HG03575 (cell line): ENCODE results near the gene LPCAT3.

Source experiments
- ATAC-seq: cut with Tn5 transposase; IDR thresholded peaks from one replicate; pipeline ENCODE4 v1.9.1; 2021; ENCODE audit not compliant: unreplicated experiment, insufficient number of reproducible peaks, low FRiP score; ENCODE audit errors: extremely low read depth

The LPCAT3 gene

DNA sequence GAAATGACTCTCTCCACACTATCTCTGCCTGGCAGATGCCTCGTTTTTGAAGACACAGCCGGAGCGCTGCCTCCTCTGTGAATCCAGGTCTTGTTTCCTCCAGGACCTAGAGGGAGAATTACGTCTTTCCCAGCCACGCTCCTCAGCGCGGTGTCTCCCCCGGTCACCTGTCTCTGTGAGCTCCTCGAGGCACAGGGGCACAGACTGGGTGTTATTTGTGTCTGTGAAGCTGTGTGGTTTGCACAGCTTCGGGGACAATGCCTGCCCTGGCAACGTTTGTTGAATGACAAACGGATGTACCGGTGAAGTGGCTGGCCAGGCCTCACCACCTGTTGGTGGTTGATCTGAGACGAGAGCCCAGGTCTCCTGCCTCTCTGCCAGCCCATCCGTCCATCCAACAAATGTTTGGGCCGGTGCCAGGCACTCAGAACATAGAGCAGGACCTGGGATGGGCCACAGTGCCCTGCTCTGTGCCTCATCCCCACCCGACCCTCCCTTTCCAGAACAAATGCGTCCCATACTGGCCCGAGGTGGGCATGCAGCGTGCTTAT is 61.0 kb downstream of the LPCAT3 start:
- no peak for ATAC-seq

DNA sequence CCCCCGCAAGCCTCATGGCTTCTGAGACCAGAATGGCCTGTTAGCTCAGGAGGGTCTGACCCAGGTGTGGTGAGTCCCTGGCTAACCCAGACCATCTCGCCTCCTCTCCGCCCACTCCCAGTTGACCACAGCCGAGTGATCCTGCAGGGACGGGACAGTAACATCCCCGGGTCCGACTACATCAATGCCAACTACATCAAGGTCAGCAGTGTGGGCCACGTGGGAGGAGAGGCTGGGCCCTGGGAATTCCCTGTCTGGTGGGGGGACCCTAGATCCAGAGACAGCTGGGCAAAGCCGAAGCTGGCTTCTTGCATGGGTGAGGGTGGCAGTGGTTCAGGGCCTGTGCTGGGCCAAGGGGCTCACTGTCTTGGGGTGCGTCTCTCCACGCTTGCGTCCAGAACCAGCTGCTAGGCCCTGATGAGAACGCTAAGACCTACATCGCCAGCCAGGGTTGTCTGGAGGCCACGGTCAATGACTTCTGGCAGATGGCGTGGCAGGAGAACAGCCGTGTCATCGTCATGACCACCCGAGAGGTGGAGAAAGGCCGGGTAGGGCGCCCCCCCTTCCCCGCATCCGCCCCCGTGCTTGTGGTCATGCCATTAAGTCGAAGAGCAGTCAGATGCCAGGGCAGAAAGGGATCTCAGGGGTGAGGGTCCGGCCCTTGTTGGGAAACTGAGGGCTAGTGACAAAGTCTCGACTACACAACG is 62.1 kb downstream of the LPCAT3 start:
- ATAC-seq, result no peak

DNA sequence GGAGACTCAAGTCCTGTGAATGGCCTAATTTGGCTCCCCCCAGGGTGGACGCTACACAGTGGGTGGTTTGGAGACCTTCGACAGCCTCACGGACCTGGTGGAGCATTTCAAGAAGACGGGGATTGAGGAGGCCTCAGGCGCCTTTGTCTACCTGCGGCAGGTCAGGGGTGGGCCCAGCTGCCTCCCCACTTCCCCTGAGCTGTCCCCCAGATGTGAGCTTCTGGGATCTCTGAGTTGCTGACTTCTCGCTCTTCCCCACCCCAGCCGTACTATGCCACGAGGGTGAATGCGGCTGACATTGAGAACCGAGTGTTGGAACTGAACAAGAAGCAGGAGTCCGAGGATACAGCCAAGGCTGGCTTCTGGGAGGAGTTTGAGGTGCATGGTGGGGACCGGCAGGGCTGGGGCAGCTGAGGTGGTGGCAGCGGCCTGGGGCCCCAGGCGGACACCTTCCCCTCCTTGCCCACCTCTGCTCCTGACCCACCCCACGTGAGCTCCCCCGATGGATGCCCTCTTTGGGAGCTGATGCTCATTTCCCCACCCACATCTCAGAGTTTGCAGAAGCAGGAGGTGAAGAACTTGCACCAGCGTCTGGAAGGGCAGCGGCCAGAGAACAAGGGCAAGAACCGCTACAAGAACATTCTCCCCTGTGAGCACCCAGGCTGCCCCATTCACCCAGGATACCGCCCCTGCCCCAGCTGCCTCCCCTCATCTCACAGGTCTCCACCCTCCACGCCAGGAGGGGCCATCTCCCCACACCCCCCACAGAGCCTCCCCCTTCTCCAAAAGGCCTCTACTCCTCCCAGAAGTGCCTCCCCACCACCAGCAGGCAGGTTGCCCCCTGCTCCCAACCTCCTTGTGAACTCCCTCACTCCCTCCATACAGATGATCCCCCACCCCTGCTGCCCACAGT is 62.9 kb downstream of the LPCAT3 start:
- ATAC-seq, result no peak

DNA sequence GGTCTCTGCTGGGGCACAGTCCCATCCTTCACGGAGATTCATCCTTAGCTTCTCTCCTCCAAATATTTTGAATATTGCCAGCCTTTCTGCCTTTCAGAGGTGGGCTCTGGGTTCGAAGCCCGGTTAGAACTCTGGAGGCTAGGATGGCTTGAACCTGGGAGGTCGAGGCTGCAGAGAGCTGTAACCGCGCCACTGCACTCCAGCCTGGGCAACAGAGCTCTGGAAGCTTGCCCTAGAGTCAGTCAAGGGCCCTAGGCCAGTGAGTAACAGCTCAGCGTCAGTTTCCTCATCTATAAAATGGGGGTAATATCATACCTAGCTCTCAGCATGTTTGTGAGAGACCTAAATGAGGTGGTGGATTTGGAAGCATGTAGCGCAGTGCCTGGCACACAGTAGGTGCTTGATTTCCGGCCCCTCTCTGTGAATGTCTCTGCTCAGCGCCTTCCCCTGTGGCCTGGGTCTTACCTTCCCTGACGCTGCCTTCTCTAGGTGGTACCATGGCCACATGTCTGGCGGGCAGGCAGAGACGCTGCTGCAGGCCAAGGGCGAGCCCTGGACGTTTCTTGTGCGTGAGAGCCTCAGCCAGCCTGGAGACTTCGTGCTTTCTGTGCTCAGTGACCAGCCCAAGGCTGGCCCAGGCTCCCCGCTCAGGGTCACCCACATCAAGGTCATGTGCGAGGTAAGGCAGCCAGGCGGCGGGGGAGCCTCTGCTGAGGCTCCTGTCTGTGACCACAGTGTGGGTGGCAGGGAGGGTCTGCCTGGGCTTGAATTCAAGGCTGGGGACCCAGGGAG is 63.8 kb downstream of the LPCAT3 start:
- ATAC-seq, result no peak

DNA sequence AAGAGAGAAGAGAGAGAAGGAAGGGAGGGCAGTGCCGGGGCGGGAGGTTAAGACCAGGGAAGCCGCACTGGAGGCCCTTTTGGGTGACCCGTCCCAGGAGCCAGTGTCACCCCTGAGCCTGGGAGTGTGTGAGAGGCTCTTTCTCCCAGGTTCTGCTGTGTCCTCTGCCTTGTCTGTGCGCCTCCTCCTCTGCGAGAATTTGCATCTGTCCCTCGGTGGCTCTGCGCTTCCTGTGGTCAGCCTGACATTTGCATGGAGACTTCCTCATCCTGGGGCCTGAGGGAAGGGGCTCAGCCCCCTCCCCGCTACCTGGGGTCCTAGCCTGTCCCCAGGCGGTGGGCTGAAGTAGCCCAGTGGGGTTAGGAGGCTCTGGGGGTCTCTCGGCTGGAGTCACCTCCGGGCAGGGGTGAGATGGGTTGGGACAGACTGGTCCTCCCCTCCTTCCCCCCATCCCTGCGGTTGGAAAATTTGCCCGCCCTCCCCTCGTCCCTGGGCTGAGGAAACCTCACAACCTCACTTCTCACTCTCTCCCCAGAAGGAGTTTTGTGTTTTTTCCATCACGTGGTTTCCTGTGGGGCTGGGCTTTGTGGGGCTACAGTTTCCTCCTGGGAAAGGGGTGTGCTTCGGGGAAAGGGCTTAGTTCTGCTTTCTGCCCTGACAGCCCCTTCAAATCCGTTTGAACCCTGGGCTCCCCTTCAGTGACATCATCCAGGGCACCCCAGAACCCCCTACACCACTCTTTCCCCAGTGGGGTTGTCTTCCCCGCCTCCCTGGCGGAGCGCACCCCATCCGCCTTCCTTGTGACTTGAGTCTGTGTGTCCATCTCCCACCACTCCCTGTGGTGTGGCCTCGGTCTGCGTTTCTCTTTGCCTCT is 64.6 kb downstream of the LPCAT3 start:
- no peak for ATAC-seq

DNA sequence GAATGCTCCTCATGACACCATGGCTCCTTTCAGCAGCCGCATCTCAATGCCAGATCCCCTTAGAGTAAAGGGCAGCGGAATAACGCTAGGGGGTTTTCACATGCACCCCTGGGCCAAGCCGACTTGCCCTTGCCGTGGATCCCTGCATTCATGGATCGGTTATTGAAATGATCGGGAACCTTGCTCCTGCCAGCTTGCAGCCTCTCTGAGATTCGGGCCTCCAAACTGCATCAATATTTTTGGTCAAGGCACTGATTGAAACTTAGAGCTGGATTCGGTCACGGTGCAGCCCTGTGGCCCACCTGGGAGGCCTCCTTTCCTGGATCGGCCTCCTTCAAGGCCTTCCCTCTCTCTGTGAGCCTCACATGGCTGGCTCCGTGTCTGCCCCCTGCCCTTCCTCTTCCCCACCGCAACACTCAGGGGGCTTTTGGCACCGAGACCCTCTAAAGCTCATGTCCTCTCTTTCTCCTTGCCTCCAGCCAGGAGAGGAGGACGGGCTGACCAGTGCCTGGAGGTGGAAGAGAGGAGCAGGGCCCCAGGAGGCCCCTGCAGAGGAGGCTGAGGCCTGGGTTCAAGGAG is 65.3 kb downstream of the LPCAT3 start:
- no peak for ATAC-seq

DNA sequence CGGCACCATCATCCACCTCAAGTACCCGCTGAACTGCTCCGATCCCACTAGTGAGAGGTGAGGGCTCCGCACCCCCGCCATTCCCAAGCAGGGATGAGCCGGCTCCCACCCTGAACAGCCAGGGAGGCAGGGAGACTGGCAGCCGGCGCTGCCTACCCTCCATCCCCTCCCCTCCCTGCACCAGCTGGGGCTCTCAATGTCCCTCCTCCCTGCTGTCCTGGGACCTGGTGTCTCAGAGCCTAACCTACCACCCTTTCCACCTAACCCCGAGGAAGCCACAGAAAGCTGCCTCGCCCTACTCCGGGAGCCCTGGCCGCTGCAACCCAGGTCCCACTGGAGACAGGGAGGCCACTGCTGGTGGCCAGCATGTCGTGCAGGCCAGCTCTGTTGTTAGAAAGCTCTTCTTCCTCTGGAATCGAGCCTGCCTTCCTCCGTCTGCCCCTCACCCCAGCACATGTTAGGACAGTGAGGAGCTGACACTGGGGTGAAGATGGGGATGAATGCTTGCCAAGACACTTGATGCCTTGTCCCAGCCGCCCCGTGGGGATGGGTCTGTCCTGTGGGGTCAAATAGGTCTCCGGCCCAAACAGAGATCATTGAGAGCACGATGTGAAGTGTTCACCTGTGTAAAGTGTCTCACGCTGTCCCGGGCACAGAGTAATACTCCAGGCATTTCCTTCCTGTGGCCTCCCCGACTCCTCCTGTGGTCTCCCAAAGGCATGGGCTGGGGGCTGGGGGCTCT is 66.0 kb downstream of the LPCAT3 start:
- no peak for ATAC-seq

DNA sequence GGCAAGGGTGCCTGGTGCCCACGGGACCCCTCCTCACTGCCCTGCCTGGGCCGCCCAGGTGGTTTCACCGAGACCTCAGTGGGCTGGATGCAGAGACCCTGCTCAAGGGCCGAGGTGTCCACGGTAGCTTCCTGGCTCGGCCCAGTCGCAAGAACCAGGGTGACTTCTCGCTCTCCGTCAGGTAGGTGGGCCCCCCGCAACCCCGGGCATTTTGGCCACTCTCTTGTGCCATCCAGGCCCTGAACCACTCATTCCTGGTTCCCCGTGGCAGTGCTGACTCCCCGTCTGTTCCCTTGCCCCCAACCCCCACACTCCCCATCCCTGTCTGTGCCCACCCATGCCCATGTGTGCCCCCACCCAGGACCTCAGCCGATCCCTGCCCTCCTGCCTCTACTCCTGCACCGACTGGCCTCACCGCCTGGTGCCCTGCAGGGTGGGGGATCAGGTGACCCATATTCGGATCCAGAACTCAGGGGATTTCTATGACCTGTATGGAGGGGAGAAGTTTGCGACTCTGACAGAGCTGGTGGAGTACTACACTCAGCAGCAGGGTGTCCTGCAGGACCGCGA is 66.6 kb downstream of the LPCAT3 start:
- ATAC-seq, result no peak

DNA sequence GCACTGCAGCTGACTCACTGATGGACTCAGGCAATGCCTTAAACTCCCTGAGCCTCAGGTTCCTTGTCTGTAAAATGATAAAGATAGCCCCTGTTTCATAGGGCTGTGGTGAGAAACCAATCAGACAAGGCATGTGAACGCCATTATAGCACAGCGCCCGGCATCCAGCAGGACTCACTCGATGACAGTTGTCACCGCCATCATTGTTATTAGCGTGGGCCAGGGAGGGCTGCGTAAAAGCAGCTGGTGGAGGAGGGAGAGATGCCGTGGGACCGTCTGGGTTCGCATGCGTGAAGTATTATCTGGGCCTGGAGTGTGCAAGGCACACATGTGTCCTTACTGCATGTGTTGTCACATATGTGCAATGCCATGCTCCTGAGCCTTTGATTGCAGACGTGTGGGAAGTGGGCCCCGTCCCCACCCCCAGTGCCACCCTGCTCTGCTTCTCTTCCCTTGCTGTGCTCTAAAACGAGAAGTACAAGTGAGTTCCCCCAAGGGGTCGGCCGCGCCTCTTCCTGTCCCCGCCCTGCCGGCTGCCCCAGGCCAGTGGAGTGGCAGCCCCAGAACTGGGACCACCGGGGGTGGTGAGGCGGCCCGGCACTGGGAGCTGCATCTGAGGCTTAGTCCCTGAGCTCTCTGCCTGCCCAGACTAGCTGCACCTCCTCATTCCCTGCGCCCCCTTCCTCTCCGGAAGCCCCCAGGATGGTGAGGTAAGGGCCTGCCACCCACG is 67.3 kb downstream of the LPCAT3 start, which contains the start of gene PTPN6:
PTPN6 (plus strand) TSS at position 546 of the 730 bp plus-strand sequence; CDS start at position 703, 157 bp downstream.
- ATAC-seq, result no peak

DNA sequence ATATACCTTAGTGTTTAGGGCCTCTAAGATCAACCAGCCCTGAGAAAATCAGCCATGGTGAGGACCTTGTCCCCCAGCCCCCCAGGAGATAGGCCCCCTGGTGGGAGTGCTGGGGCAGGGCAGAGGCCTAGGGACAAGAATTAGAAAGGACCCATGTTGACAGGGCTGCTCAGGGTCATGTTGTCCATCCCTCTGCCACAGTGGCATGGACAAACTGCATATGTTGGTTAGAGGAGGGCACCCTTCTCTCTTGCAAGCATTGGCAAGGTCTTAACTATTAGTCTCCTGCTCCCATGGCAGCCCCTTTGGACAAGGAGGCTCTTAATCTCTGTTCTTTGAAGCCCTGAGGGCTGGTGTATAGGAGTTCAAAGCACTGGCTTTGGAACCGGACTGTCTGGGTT is 67.9 kb downstream of the LPCAT3 start:
- ATAC-seq, result no peak

DNA sequence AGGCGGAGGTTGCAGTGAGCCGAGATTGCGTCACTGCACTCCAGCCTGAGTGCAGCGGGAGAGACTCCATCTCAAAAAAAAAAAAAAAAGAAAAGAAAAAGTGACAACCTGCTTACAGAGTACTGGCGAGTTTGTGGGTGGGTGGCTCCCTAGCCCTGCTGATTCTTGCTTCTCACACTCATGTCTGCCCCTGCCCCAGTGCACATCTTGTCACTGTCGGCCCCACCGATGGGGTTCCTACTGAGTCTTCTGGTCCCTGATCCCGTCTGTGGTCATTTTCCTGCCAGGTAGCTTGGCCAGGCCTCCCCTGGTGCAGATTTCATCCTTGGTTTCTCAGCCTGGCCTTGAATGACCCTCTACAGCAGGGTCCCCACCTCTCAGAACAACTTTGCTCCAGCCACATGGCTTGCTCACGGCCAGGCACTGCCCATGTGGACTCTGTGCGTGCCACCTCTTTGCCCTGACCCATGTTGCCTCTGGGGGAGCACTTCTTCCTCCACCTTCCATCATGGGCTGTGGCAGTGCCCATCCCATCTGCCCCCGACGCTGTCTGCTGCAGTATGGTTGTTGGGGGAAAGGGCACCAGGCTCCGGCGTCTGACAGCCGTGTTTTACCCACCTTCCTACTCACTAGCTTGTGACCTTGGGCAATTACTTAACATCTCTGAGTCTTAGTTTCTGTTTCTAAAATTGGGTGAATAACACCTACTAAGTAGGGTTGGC is 69.2 kb downstream of the LPCAT3 start:
- no peak for ATAC-seq

DNA sequence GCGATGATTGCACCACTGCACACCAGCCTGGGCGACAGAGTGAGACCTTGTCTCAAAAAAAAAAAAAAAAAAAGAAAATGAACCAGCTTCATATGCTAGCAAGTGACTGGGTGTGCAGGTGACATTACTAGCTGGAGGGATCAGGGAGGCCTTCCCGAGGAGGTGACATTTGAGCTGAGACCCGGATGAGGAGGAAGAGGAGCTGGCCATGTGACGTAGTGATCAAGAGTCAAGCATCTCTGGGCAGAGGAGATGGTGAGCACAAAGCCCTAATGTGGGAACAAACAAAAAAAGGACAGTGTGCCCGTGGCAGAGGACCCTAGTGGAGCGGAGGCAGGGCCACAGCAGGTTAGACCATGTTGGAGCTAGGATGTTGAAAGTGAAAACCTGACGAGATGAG is 70.7 kb downstream of the LPCAT3 start:
- no peak for ATAC-seq

DNA sequence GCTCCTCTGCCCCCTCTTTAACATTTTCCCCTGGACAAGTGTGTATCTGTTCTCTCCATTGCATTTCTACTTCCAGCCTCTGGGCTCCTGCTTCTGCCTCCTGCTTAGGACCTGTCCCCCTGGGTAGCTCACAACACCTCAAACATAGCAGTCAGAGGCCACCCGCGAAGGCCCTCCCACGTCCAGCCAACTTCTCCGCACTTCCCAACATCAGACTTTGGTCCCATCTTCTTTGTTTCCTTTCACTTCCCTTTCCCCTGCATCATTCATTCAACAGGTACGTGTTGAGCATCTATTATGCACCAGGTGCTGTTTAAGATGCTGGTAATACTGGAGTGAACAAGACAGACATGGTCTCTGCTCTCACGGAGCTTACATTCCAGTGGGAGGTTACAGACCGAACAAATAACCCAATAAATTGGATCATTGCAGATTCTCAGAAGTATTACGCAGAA is 71.3 kb downstream of the LPCAT3 start:
- no peak for ATAC-seq

DNA sequence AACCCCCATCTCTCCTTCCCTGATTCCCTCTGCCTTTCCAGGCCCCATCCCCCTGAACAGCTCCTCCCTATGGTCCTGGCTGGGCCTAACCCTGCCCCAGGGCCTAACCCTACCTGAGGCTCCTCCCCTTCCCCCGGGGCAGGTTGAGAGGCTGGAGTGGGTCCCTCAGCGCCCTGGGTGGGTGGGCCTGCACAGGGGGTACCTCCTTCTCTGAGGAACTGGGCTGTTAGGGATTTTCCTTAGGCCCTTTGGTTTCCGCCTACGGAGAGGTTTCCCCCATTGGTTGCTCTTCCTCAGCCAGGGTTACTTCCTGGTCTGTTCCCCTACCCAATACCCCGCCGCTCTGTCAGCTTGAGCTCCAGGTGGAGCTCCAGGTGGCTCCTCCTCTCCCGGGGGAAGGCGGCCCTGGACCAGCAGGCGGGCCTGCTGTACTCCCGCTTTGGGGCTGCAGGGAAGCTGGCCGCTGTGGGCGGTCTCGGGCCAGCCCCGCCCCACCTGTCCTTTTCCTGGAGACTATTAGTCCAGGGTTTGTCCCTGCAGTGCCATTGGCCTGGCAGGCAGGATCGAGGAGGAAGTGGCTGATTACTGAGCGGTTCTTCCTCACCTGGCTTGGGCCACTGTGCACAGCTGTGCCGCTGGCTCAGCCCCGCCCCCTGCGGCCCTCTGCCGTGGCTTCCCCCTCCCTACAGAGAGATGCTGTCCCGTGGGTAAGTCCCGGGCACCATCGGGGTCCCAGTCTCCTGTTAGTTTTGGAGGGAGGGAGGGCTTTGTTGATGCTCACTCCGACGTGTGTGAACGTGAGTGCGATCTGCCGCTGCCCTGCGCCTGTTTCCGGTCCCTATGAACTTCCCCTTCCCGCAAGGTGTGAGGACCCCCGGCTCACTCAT is 72.0 kb downstream of the LPCAT3 start:
- ATAC-seq, result no peak

DNA sequence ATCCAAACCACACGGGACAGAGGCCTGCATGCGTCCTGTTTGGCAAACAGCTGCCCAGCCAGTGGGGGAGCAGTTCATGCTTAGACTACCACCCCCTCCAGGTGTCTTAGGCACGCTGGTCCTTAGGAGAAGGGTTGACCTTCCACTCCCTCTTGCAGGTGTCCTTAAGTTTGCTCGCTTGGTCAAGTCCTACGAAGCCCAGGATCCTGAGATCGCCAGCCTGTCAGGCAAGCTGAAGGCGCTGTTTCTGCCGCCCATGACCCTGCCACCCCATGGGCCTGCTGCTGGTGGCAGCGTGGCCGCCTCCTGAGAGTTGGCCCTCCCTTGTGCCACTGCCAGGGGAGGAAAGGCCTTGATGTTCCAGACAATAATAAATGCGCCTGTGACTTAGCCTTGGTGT is 72.7 kb downstream of the LPCAT3 start:
- ATAC-seq, result no peak
